H1 (cell line): ENCODE measurements around the gene PECR.

ENCODE experiments used
- CTCF ChIP-seq, 3 experiments: IDR thresholded peaks; 1 replicate in 2 of 3; 2 replicates in 1 of 3; pipeline versions ENCODE4 v1.5.1 to v1.6.1; 2011; ENCODE audit warnings: low read length in 3 of 3, mild to moderate bottlenecking in 3 of 3, inconsistent platforms in 2 of 3, low read depth in 1 of 3, moderate library complexity in 1 of 3; ENCODE audit not compliant: insufficient read depth in 1 of 3; ENCODE audit errors: control extremely low read depth in 1 of 3
- GABPA ChIP-seq: IDR thresholded peaks from 2 replicates; pipeline ENCODE4 v1.6.1; 2011; ENCODE audit warnings: mild to moderate bottlenecking, low read length, moderate library complexity, borderline replicate concordance; ENCODE audit not compliant: insufficient read depth
- HDAC2 ChIP-seq, 2 experiments: fragments of 300-600 bp in 1 of 2; sonication (generic) in 1 of 2; IDR thresholded peaks; 2 replicates each; pipeline ENCODE4 v1.6.1; 2011 to 2012; ENCODE audit warnings: low read depth in 2 of 2, low read length in 2 of 2, mild to moderate bottlenecking in 2 of 2, moderate library complexity in 2 of 2, borderline replicate concordance in 1 of 2, inconsistent platforms in 1 of 2
- NRF1 ChIP-seq: IDR thresholded peaks from 2 replicates; pipeline ENCODE4 v1.6.1; 2011; ENCODE audit warnings: mild to moderate bottlenecking, low read depth, low read length, improper control_type of control experiment
- POLR2A ChIP-seq, 2 experiments: IDR thresholded peaks; 1 replicate in 1 of 2; 2 replicates in 1 of 2; pipeline ENCODE4 v1.6.1; 2011; ENCODE audit warnings: low read depth in 2 of 2, low read length in 2 of 2, mild to moderate bottlenecking in 2 of 2; ENCODE audit errors: control extremely low read depth in 1 of 2
- RBBP5 ChIP-seq: IDR thresholded peaks from 2 replicates; pipeline ENCODE4 v1.7.1; 2012; ENCODE audit warnings: low read depth, mild to moderate bottlenecking, inconsistent platforms, low read length, moderate library complexity, borderline replicate concordance
- RFX5 ChIP-seq: IDR thresholded peaks from 2 replicates; pipeline ENCODE4 v1.6.1; 2011; ENCODE audit warnings: low read depth, low read length, improper control_type of control experiment, borderline replicate concordance
- RNF2 ChIP-seq: fragments of 200-900, 300-1000 bp; sonication (generic); IDR thresholded peaks from 2 replicates; pipeline ENCODE4 v1.7.1; 2016; ENCODE audit warnings: borderline replicate concordance, low read depth, mild to moderate bottlenecking, antibody characterized with exemption, low read length; ENCODE audit not compliant: poor library complexity, severe bottlenecking; ENCODE audit errors: missing control alignments
- SP1 ChIP-seq: IDR thresholded peaks from 2 replicates; pipeline ENCODE4 v1.6.1; 2011; ENCODE audit warnings: low read depth, low read length
- TAF7 ChIP-seq: optimal IDR thresholded peaks from 2 replicates; pipeline ENCODE3; 2011; ENCODE audit warnings: low read depth, mild to moderate bottlenecking, inconsistent platforms, low read length, moderate library complexity, borderline replicate concordance

GRCh38 chr2:216084547-216084946 is 2.9 kb upstream of the PECR start:
- no peak for TF ChIP-seq RFX5
- TF ChIP-seq TAF7 = no peak
- no peak for TF ChIP-seq CTCF (IDR thresholded peaks at IDR 0.05; ENCODE audit: control extremely low read depth in 1 of 3, insufficient read depth in 1 of 3, low read depth in 1 of 3, low read length in 3 of 3)
- no peak for TF ChIP-seq POLR2A (IDR thresholded peaks at IDR 0.05; ENCODE audit: control extremely low read depth in 1 of 2, low read depth in 2 of 2, low read length in 2 of 2)
- no peak for TF ChIP-seq RBBP5
- no peak for TF ChIP-seq SP1
- TF ChIP-seq GABPA = no peak
- TF ChIP-seq RNF2 = no peak
- TF ChIP-seq HDAC2 (IDR thresholded peaks at IDR 0.05; ENCODE audit: borderline replicate concordance in 1 of 2, low read depth in 2 of 2, low read length in 2 of 2) = no peak
- TF ChIP-seq NRF1 = no peak
